ENCODE measurements around the gene MYH7.

The MYH7 gene

DNA sequence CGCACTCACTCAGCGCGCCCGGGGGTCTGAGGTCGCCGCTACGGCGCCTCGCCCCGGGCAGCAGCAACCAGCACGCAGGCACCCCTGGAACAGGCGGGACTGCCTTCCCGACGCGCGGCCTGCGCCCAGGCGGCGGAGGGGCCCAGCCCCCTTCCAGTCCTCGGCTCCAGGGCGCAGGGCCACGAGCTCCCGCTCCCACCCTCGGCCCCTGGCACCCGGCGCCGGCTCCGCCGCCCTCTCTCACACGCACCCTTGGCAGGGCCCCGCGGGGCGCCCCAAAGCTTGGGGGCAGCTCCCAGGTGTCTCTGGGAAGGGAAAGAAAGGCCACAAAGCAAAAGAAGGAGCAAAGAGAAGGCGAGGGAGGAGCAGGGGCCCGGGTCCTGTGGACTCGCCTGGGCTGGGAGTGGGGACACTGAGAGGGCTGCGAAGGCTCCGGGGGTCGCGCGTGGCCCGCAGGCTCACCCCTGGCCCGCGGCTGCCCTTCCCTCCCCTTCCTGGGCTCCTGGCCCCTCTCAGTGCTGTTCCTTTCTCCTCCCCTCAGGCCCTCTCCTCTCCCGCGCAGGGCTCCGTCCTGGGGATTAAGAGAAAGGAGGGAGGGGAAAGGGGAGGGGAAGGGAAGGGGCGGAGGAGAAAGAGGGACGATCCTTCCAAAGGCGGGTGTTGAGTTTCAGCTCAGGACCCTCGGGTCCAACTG lies 69.6 kb downstream of the MYH7 start:
- no peak for DNase-seq

DNA sequence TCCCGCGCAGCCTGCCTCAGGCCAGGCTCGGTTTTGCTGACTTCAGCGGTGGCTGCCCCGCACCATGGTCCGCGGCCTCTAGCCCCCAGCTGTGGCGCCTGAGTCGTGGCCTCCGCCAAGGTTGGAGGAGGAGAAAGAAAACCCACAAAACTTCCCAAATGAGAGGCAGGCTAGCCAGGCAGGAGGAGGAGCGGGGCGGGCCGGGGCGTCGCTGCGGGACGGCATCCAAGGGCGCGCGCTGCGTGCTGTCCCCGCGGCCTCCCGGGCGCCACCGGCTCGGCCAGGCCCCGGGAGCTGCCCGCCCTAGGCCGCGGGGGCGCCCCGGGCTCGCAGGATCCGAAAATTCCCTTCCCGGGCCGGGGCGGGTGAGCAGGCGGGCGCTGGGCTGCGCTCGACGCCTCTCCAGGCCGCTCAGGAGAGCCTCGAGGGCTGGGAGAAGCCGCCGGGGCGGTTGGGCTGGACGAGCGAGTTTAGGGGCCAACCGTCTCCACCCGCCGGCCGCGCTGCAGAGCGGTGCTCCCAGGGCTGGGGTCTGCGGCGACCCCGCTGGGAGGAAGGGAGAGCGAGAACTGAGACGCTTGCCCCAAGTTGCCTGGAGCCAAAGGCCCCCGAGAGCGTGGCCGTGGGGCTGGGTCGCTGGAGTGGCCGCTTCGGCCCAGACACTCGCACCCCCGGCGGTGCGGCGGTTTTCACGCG lies 70.3 kb downstream of the MYH7 start, which contains the start of gene EFS:
Gene EFS, minus strand, starts transcription at position 137 of the 696 bp plus-strand sequence. CDS start 147 bp downstream, outside the sequence.
- no peak for DNase-seq

DNA sequence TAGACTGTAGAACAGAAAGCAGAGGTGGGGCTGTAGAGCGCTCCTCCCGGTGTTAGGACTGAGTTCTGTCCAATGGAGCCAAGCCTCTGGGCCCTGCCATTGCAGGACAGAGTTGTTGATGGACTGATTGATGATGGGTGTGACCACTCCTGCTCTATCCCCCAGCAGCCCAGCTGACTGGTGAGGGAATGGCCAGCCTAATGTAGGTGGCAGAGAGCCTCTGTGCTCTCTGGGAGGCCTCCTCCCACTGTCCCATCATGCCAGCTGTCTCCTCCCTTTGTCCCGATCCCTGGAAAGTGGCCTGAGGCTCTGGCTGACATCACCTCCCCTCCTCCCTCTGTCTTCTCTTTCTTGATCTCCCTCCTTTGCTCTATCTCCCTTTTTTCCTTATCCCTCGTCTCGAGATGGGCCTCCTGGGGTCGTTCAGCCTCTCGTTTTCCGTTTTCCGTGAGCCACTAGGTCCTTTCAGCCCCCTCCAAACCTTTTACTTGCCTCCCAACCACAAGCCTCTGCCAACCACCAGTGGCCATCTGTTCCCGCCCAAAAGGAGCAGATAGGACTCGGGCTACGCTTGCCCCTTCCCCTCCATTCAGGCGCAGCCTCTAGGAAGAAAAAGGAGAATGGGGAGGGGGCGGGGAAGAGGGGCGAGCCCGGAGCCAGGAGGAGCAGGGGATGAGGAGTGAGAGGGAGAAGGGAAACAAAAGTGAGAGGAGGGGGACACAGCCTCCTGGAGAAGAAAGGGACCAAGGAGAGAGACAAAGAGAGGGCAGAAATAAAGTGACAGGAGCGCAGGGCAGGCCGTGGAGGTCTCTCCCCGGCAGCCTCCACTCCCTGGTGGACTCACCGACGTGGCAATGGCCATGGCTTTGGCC lies 71.1 kb downstream of the MYH7 start:
- no peak for DNase-seq

All from SHP77 (cell line).